Fibroblast of villous mesenchyme (primary cell): ENCODE results near the gene PXYLP1. TPM values are rescaled to one million over a fixed set of nuclear protein-coding genes. Genes with fewer than 3 reads are reported as not detected.

Source experiments
- DNase-seq: peaks from one replicate; pipeline ENCODE4 v3.0.0-alpha.2; 2010; ENCODE audit warnings: low read depth
- H3K4me3 ChIP-seq: 2 replicates; pipeline ENCODE4 v1.5.1; 2011; ENCODE audit warnings: low read depth, mild to moderate bottlenecking, low read length
- total RNA-seq: library from RNA; depleted of rRNA; stranded (reverse); fragments of >200 nt; gene quantifications from 2 replicates; pipeline ENCODE4 v1.2.3, GENCODE V29; 2012
- TF ChIP-seq, protein P1 (sequence below): IDR thresholded peaks from 2 replicates; pipeline ENCODE4 v1.5.1; 2012; ENCODE audit warnings: low read depth, mild to moderate bottlenecking, low read length; ENCODE audit not compliant: insufficient read depth

The PXYLP1 gene
- total RNA-seq, 1 donor: 3.5 TPM

DNA sequence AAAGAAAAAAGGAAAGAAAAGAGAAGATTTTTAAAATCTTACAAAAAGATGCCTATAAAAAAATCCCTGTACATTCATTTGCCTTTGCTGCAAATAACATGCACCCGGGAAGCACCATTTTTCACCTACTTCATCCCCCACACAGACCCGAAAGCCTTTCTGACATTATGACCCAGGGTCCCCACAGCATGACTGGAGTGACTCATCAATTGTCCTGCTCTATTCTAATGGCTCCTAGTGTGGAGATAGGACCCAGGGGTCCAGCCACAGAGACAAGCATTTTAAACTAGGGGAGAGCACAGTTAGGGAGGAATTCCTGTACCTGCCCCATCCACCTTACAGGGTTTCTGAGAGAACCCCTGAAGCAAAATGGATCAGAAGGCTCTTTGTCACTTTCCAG is 14.7 kb upstream of the PXYLP1 start:
- TF ChIP-seq, protein P1, sequence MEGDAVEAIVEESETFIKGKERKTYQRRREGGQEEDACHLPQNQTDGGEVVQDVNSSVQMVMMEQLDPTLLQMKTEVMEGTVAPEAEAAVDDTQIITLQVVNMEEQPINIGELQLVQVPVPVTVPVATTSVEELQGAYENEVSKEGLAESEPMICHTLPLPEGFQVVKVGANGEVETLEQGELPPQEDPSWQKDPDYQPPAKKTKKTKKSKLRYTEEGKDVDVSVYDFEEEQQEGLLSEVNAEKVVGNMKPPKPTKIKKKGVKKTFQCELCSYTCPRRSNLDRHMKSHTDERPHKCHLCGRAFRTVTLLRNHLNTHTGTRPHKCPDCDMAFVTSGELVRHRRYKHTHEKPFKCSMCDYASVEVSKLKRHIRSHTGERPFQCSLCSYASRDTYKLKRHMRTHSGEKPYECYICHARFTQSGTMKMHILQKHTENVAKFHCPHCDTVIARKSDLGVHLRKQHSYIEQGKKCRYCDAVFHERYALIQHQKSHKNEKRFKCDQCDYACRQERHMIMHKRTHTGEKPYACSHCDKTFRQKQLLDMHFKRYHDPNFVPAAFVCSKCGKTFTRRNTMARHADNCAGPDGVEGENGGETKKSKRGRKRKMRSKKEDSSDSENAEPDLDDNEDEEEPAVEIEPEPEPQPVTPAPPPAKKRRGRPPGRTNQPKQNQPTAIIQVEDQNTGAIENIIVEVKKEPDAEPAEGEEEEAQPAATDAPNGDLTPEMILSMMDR: no peak
- DNase-seq: no peak
- H3K4me3 ChIP-seq: no peak overlapping the region

DNA sequence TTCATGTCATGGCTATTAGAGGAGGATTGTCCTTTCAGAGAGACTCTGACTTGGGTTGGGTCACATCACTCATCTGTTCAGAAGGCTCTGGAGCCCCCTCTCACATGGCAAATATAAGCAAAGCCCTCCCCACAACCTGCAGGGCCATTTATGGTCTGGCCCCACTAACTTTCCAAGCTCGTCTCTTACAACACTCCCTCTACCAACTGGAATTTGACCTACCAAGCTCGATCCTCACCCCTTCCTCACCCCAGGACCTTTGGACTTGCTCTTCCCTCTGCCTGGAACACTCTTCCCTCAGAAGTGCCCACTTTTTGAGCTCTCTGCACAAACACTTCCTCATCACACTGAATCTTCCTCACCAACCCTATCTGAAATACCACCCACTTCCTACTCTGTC is 14.2 kb upstream of the PXYLP1 start:
- no peak for DNase-seq
- H3K4me3 ChIP-seq: no peak overlapping the region
- TF ChIP-seq, protein P1: no peak

DNA sequence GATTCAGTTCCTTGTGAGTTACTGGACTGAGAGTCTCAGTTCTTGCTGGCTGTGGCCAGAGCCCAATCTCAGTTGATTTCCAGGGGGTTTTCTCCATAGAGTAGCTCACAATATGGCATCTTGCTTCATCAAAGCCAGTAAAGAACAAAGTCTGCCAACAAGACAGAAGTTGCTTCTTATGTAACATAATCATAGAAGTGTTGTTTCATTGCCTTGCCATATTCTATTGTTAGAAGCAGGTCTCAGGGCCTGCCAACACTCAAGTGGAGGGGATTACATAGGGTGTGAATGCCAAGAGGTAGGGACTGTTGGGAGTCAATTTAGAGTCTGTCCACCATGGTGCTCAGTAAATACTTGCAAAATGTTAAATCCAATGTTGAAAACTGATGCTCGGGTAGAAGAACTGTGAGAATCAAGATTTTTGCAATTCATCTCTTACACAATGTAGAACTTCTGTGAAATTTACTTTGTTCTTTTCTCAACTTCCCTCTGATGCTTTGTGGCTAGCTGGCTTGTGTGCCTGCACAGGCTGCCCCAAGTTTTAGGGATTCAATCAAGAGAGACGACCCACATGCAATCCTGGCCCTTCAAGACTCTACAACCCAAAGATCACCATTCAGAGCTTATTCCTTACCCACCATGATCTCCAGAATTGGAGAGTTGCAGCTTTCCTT is 13.3 kb upstream of the PXYLP1 start:
- no peak for DNase-seq
- H3K4me3 ChIP-seq: no peak overlapping the region
- TF ChIP-seq, protein P1: no peak

DNA sequence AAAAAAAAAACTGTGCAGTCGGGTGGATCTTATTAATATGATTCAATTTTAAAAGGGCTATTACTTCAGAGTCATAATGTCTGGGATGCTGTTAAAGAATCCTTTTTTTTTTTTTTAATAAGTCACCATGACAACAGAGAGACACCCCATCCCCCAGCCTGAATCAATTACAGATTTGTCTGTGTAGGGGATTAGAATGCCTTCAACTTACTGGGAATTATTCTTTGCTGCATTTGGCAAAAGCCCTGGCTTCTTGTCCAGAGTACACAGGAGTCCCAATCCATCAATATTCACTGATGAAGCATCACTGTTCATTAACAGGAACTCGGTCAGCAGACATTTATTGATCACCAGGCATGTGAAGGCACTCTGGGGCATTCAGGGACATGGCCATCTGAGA is 12.7 kb upstream of the PXYLP1 start:
- DNase-seq: no peak
- H3K4me3 ChIP-seq: no peak overlapping the region
- TF ChIP-seq, protein P1: no peak

DNA sequence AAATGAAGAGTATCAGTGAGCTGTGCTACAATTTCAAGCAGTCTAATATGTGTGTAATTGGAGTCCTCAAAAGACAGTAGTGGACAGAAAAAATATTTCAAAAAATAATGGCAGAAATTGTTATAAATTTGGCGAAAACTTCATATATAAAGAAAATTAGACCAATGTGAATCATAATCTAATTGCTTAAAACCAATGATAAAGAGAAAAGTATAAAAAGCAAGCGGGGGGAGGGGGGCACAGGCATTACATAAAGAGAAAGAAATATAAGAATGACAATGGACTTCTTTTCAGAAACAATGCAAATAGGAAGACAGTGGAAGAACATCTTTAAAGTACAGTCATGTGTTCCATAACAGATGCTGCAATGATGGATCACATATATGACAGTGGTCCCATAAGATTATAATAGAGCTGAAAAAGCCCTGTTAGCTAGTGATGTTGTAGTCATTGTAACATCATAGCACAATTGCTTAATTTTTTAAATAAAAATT is 7.9 kb upstream of the PXYLP1 start:
- TF ChIP-seq, protein P1: no peak
- no peak overlapping the region for H3K4me3 ChIP-seq
- DNase-seq: no peak

DNA sequence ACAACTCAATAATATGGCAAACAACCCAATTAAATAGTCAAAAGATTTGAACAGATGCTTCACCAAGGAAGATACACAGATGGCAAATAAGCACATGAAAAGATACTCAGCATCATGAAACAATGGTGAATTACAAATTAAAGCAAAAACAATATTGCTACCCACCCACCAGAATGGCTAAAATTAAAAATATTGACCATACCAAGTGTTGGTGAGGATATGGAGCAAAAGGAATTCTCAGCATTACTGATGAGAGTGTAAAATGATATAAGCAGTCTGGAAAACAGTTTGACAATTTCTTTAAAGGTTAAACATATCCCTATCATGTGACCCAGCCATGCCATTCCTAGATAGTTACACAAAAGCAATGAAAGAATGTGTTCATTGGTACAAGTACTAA is 5.7 kb upstream of the PXYLP1 start:
- TF ChIP-seq, protein P1: no peak
- H3K4me3 ChIP-seq: no peak overlapping the region
- DNase-seq: no peak

DNA sequence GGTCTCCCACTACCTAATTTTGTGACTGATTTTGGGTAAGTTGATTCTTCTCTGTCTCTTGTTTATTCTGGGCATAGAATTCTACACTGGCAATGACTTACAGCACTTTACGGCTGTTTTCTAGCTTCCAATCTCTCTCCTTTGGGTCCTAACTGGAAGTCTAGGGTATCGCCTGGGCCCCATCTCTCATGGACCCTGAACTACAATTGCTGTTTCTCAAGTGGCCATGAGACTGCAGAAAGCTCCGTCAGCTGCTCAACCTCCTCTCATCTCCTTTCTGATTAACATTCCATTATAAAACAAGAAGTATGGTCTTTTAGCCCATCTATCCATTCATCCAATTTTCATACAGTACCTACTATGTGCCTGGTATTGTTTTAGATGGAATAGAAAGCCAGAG is 4.4 kb upstream of the PXYLP1 start:
- H3K4me3 ChIP-seq: no peak overlapping the region
- DNase-seq: no peak
- TF ChIP-seq, protein P1: no peak
